ENCODE results near the gene FBRSL1. TPM values are rescaled to one million over a fixed set of nuclear protein-coding genes. Genes with fewer than 3 reads are reported as not detected.
A peak's percentile ranks its signal among the peaks of the same experiment; 100 is the strongest.

FBRSL1 gene
- total RNA-seq, 2 experiments from 2014 or later, result 36.7 to 47.0 TPM

GRCh38 chr12:132502149-132502881, 12.4 kb downstream of the FBRSL1 start:
- no peak overlapping the region for H3K27ac Mint-ChIP-seq
- H3K4me1 Mint-ChIP-seq, result peaks cover 23% of the 10 kb centered on the region

DNA sequence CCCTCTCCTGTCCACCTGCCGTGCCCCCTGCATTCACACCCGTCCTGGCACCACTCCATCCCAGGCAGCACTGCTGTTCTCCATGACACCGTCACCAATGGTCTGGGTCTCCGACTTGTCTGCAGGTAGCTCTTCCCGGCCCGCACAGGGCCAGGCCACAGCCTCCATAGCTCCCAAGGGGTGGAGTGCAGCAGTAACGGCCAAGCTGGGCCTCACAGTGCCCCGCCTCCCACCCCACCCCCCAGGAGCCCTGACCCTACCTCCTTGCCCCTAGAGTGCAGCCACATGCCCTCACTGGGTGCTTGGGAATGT, 12.9 kb downstream of the FBRSL1 start:
- no peaks in the 10 kb centered on the region for H3K36me3 Mint-ChIP-seq (ENCODE audit: low read depth)
- ChIA-PET CTCF (no interaction called here), POLR2A (no interaction called here)
- H3K9me3 Mint-ChIP-seq, result no peaks in the 10 kb centered on the region
- H3K27ac Mint-ChIP-seq, result no peak overlapping the region
- peaks cover 23% of the 10 kb centered on the region for H3K4me1 Mint-ChIP-seq
- no peak for DNase-seq
- no peak overlapping the region for H3K4me3 Mint-ChIP-seq
- no peaks in the 10 kb centered on the region for H3K27me3 Mint-ChIP-seq

More at GRCh38 chr12:132502149-132502881, 12.4 kb downstream of the FBRSL1 start:
- ChIA-PET CTCF (no interaction called here), POLR2A (no interaction called here)
- DNase-seq, result no peak
- H3K4me3 Mint-ChIP-seq, result no peak overlapping the region
- no peaks in the 10 kb centered on the region for H3K36me3 Mint-ChIP-seq (ENCODE audit: low read depth)
- H3K27me3 Mint-ChIP-seq, result no peaks in the 10 kb centered on the region
- H3K9me3 Mint-ChIP-seq, result no peaks in the 10 kb centered on the region

DNA sequence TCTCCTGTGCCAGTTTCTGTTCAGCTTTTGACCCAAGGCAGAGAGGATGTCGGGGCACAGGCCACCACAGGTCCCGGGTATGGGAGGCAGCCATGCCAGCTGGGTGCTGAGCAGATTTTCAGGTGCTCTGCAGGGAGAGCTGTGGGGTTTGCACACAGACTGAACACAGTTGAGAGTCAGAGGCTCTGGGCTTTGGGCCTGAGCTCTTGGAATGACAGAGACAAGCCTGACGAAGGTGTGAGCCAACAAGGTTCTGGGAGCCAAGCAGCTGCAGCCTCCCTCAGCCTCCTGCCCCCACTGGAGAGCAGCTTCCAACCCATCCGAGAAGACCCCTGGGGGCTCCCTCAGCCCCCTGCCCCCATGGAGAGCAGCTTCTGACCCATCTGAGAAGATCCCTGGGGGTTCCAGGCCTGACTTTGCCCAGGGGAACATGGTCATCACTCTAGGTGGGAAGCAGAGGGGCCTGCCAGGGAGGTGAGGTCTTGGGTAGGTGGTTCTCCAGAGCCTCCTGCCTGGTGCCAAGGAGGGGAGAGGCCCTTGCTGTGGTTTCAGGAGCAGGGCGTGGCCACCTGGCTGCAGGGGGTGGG, 13.8 kb downstream of the FBRSL1 start:
- no peaks in the 10 kb centered on the region for H3K9me3 Mint-ChIP-seq
- no peaks in the 10 kb centered on the region for H3K36me3 Mint-ChIP-seq (ENCODE audit: low read depth)
- ChIA-PET CTCF (interaction anchor here (0.8 kb wide), 1 partner anchor 285 kb away, joined by 3 read pairs; no protein-coding TSS in a partner anchor), POLR2A (no interaction called here)
- no peak overlapping the region for H3K27ac Mint-ChIP-seq
- no peaks in the 10 kb centered on the region for H3K27me3 Mint-ChIP-seq
- no peak overlapping the region for H3K4me3 Mint-ChIP-seq
- H3K4me1 Mint-ChIP-seq, result peaks cover 23% of the 10 kb centered on the region
- no peak for DNase-seq

- ChIA-PET CTCF (interaction anchor here (1.3 to 1.7 kb wide), 2 partner anchors 75 to 90 kb away, joined by 3 to 4 read pairs; no protein-coding TSS in a partner anchor), POLR2A (interaction anchor here (1.2 to 1.3 kb wide), 2 partner anchors 14 to 17 kb away, joined by 3 to 4 read pairs; no protein-coding TSS in a partner anchor)
- peaks cover 23% of the 10 kb centered on the region for H3K4me1 Mint-ChIP-seq
- no peak overlapping the region for H3K27ac Mint-ChIP-seq
- no peaks in the 10 kb centered on the region for H3K9me3 Mint-ChIP-seq
- H3K27me3 Mint-ChIP-seq, result no peaks in the 10 kb centered on the region
- H3K36me3 Mint-ChIP-seq (ENCODE audit: low read depth), result no peaks in the 10 kb centered on the region
- no peak for DNase-seq
- no peak overlapping the region for H3K4me3 Mint-ChIP-seq
Observed at GRCh38 chr12:132505105-132505851, 15.3 kb downstream of the FBRSL1 start.

DNA sequence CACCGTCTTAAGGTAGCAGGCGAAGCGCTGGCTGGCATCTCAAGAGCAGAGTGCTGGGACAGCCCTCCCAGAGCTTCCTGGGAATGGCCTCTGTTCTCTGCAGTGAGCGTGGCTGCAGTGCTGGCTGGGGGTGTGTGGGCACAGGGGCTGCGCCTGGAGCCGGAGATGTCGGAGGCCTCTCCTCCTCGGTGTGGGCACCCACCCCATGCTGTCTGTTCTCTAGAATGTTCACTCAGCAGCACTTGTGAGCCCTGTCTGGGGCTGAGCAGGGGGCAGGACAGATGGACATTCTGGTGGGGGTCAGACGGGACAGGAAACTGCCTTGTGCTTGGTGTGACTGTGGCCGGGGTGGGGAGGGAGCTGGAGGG, 15.9 kb downstream of the FBRSL1 start:
- H3K36me3 Mint-ChIP-seq (ENCODE audit: low read depth), result no peaks in the 10 kb centered on the region
- no peak overlapping the region for H3K27ac Mint-ChIP-seq
- no peaks in the 10 kb centered on the region for H3K9me3 Mint-ChIP-seq
- H3K4me3 Mint-ChIP-seq, result no peak overlapping the region
- H3K4me1 Mint-ChIP-seq, result peaks cover 23% of the 10 kb centered on the region
- DNase-seq, result no peak
- ChIA-PET POLR2A (interaction anchor here (1.3 kb wide), 1 partner anchor 317 kb away, joined by 4 read pairs; no protein-coding TSS in a partner anchor), CTCF (interaction anchor here (0.8 to 1.7 kb wide), 2 partner anchors 29 to 75 kb away, joined by 3 to 4 read pairs; no protein-coding TSS in a partner anchor)
- no peaks in the 10 kb centered on the region for H3K27me3 Mint-ChIP-seq

- POLR2A ChIA-PET, result interaction anchor here (1.2 to 1.3 kb wide), 2 partner anchors 9 to 317 kb away, joined by 3 to 4 read pairs; no protein-coding TSS in a partner anchor
- Mint-ChIP-seq H3K9me3 (no peaks in the 10 kb centered on the region), H3K27ac (peak overlapping the region; percentile 52), H3K4me3 (no peak overlapping the region), H3K4me1 (peaks cover 23% of the 10 kb centered on the region), H3K27me3 (no peaks in the 10 kb centered on the region), H3K36me3 (ENCODE audit: low read depth) (no peaks in the 10 kb centered on the region)
- DNase-seq, result peak; percentile 66
- CTCF ChIA-PET, result interaction anchor here (0.8 to 1.7 kb wide), 3 partner anchors 9 to 76 kb away, joined by 3 to 4 read pairs (median 3); no protein-coding TSS in a partner anchor
Observed at GRCh38 chr12:132506328-132507160, 16.6 kb downstream of the FBRSL1 start.

DNA sequence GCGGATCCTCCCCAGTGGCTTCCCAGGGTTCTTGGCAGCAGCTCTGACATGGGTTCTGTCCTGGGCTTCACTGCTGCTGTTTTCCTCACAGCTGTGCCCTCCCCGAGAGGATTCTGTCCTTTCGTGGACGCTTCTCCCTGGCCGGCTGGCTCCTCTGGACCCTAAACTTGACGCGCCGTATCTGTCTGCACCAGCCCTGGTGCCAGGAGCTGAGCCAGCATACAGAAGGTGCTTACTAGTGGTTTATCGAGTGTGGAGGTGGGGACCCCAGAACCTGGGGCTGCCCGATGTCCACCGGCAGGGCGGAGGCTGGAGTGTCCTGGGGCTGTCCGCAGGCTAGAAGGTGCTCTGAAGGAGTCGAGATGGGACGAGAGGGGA, 17.2 kb downstream of the FBRSL1 start:
- Mint-ChIP-seq H3K4me3 (no peak overlapping the region), H3K4me1 (peaks cover 23% of the 10 kb centered on the region), H3K36me3 (ENCODE audit: low read depth) (no peaks in the 10 kb centered on the region), H3K9me3 (no peaks in the 10 kb centered on the region), H3K27ac (no peak overlapping the region), H3K27me3 (no peaks in the 10 kb centered on the region)
- POLR2A ChIA-PET, result interaction anchor here (1.2 to 1.3 kb wide), 2 partner anchors 9 to 318 kb away, joined by 3 to 4 read pairs; no protein-coding TSS in a partner anchor
- CTCF ChIA-PET, result interaction anchor here (1.0 to 1.7 kb wide), 2 partner anchors 8 to 77 kb away, joined by 3 to 4 read pairs; no protein-coding TSS in a partner anchor
- DNase-seq, result no peak

DNA sequence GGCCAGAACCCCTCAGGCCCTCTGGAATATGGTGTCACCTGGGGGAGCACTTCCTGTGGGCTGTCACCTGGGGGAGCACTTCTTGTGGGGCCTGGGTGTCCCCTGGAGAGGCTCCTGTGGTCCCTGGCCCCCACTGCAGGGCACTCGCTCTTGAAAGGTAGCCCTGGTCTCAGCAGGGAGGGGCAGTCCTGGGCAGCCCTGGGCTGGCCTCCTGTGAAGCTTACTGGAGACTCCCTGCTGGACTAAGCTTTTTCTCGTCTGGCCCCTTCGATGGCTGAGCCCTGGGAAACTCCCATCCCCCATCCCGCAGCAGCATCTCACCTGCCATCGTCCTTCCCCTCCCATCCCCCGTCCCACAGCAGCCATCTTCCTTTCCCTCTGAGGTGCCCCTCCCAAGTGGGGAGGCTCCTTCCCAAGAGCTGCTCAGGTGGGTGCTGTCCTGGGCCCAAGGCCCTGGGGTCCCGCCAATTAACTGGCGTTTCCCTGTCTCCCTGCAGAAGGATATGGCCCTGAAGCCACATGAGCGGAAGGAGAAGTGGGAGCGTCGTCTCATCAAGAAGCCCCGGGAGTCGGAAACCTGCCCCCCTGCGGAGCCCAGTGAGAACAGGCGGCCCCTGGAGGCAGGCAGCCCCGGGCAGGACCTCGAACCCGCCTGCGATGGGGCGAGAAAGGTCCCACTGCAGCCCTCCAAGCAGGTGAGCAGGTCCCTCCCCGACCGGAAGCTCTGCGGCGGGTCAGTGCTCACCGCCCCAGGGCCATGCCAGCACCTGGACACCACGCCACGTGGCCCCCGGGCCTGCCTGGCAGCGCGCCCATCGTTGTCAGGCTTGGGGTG, 17.9 kb downstream of the FBRSL1 start:
- CTCF ChIA-PET, result no interaction called here
- no peak for DNase-seq
- POLR2A ChIA-PET, result interaction anchor here (1.2 kb wide), 1 partner anchor 10 kb away, joined by 3 read pairs; no protein-coding TSS in a partner anchor
- peaks cover 23% of the 10 kb centered on the region for H3K4me1 Mint-ChIP-seq
- no peaks in the 10 kb centered on the region for H3K27me3 Mint-ChIP-seq
- no peaks in the 10 kb centered on the region for H3K36me3 Mint-ChIP-seq (ENCODE audit: low read depth)
- H3K27ac Mint-ChIP-seq, result no peak overlapping the region
- H3K9me3 Mint-ChIP-seq, result no peaks in the 10 kb centered on the region
- no peak overlapping the region for H3K4me3 Mint-ChIP-seq

DNA sequence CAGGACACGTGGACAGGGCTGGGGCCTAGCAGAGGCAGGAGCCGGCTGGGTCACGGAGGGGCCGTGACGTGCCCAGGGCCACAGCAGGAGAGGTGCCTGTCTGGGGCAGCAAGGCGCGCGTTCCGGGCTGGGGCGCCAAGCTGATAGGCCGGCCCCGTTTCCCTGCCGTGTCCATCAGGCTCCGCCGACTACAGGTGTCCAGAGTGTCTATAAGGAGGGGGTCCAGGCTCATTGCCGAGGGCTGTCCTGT, 18.5 kb downstream of the FBRSL1 start:
- no peaks in the 10 kb centered on the region for H3K27me3 Mint-ChIP-seq
- ChIA-PET POLR2A (no interaction called here), CTCF (no interaction called here)
- no peak overlapping the region for H3K4me3 Mint-ChIP-seq
- no peak for DNase-seq
- H3K4me1 Mint-ChIP-seq, result peaks cover 21% of the 10 kb centered on the region
- H3K27ac Mint-ChIP-seq, result no peak overlapping the region
- H3K9me3 Mint-ChIP-seq, result no peaks in the 10 kb centered on the region
- H3K36me3 Mint-ChIP-seq (ENCODE audit: low read depth), result no peaks in the 10 kb centered on the region

GRCh38 chr12:132508860-132509732, 19.1 kb downstream of the FBRSL1 start:
- CTCF ChIA-PET, result no interaction called here
- POLR2A ChIA-PET, result no interaction called here
- no peak overlapping the region for H3K4me3 Mint-ChIP-seq
- H3K27me3 Mint-ChIP-seq, result no peaks in the 10 kb centered on the region
- no peak overlapping the region for H3K27ac Mint-ChIP-seq
- H3K9me3 Mint-ChIP-seq, result no peaks in the 10 kb centered on the region
- DNase-seq, result no peak
- peaks cover 18% of the 10 kb centered on the region for H3K4me1 Mint-ChIP-seq
- no peaks in the 10 kb centered on the region for H3K36me3 Mint-ChIP-seq (ENCODE audit: low read depth)

- Mint-ChIP-seq H3K4me1 (peaks cover 16% of the 10 kb centered on the region), H3K27ac (no peak overlapping the region), H3K9me3 (no peaks in the 10 kb centered on the region), H3K4me3 (no peak overlapping the region), H3K36me3 (ENCODE audit: low read depth) (no peaks in the 10 kb centered on the region), H3K27me3 (no peaks in the 10 kb centered on the region)
- ChIA-PET CTCF (no interaction called here), POLR2A (no interaction called here)
- no peak for DNase-seq
Observed at GRCh38 chr12:132510111-132510724, 20.3 kb downstream of the FBRSL1 start.

All from activated CD4-positive, alpha-beta memory T cell treated with anti-CD3 and anti-CD28 coated beads, Interleukin-2, amount 10 ng/mL, durations not matched to agents 7 days and 5 days (primary cell).